RWPE2 (cell line): ENCODE data around the gene GALT.

Experiments used
- ATAC-seq: fragments of 200-7000 bp; cut with Tn5 transposase; 3 replicates; pipeline ENCODE4 v1.9.1; 2021; ENCODE audit warnings: low read depth
- DNase-seq: peaks from one replicate; pipeline ENCODE4 v3.0.0-alpha.2; 2020; ENCODE audit warnings: low spot score
- H3K27ac ChIP-seq: fragments of 450-650 bp; 2 replicates; pipeline ENCODE4 v1.5.1; 2017; ENCODE audit warnings: mild to moderate bottlenecking; ENCODE audit not compliant: poor library complexity, severe bottlenecking
- H3K27me3 ChIP-seq: fragments of 250-450 bp; sonication (Bioruptor Pico); 2 replicates; pipeline ENCODE4 v1.5.1; 2021; ENCODE audit warnings: mild to moderate bottlenecking, moderate library complexity; ENCODE audit not compliant: insufficient read depth, poor library complexity, severe bottlenecking
- H3K36me3 ChIP-seq: fragments of 250-450 bp; sonication (Bioruptor Pico); 2 replicates; pipeline ENCODE4 v1.5.1; 2020; ENCODE audit warnings: low read depth, mild to moderate bottlenecking, moderate library complexity
- H3K4me1 ChIP-seq: fragments of 250-450 bp; sonication (Bioruptor Pico); 2 replicates; pipeline ENCODE4 v1.5.1; 2021; ENCODE audit warnings: mild to moderate bottlenecking, moderate library complexity; ENCODE audit not compliant: insufficient read depth, poor library complexity, severe bottlenecking
- H3K4me3 ChIP-seq: fragments of 250-450 bp; sonication (Bioruptor Pico); 2 replicates; pipeline ENCODE4 v1.5.1; 2021; ENCODE audit warnings: mild to moderate bottlenecking, moderate library complexity; ENCODE audit not compliant: severe bottlenecking
- H3K9me3 ChIP-seq: fragments of 250-450 bp; sonication (Bioruptor Pico); 2 replicates; pipeline ENCODE4 v1.5.1; 2021; ENCODE audit warnings: mild to moderate bottlenecking, moderate library complexity; ENCODE audit not compliant: severe bottlenecking
- CTCF ChIP-seq: fragments of 450-650 bp; IDR thresholded peaks from one replicate; pipeline ENCODE4 v1.5.1; 2017; ENCODE audit warnings: mild to moderate bottlenecking, moderate library complexity; ENCODE audit not compliant: poor library complexity, severe bottlenecking

GALT gene

GRCh38 chr9:34663303-34663605, 16.8 kb downstream of the GALT start:
- no peaks in the 10 kb centered on the region for H3K36me3 ChIP-seq
- DNase-seq = no peak
- no peak for ATAC-seq
- TF ChIP-seq CTCF = no peak
- no peaks in the 10 kb centered on the region for H3K27me3 ChIP-seq
- H3K9me3 ChIP-seq = no peaks in the 10 kb centered on the region
- H3K4me3 ChIP-seq = no peak overlapping the region
- H3K4me1 ChIP-seq = peaks cover 10% of the 10 kb centered on the region
- H3K27ac ChIP-seq = peak overlapping the region; percentile 22

- peak; percentile 45 for TF ChIP-seq CTCF
- Histone ChIP-seq H3K4me1 (peaks cover 10% of the 10 kb centered on the region), H3K36me3 (no peaks in the 10 kb centered on the region), H3K27ac (peak overlapping the region; percentile 78), H3K4me3 (peak overlapping the region; percentile 73), H3K27me3 (no peaks in the 10 kb centered on the region), H3K9me3 (no peaks in the 10 kb centered on the region)
- no peak for DNase-seq
- ATAC-seq = no peak; the same call in 2 of the 3 replicates
These were observed 18.0 kb downstream of the GALT start for GRCh38 chr9:34664281-34665066.

- peak; percentile 67 for DNase-seq
- Histone ChIP-seq H3K27ac (peak overlapping the region; percentile 78), H3K27me3 (no peaks in the 10 kb centered on the region), H3K4me3 (peak overlapping the region; percentile 73), H3K36me3 (no peaks in the 10 kb centered on the region), H3K9me3 (no peaks in the 10 kb centered on the region), H3K4me1 (peaks cover 10% of the 10 kb centered on the region)
- no peak; the same call in 2 of the 3 replicates for ATAC-seq
- TF ChIP-seq CTCF = no peak
These were observed 18.5 kb downstream of the GALT start for GRCh38 chr9:34665067-34665380.

GRCh38 chr9:34665381-34666250, 19.1 kb downstream of the GALT start:
- TF ChIP-seq CTCF = no peak
- H3K36me3 ChIP-seq = no peaks in the 10 kb centered on the region
- H3K4me1 ChIP-seq = peaks cover 10% of the 10 kb centered on the region
- H3K9me3 ChIP-seq = no peaks in the 10 kb centered on the region
- no peaks in the 10 kb centered on the region for H3K27me3 ChIP-seq
- peak; percentile 78 for ATAC-seq
- DNase-seq = peak; percentile 95
- peak overlapping the region; percentile 73 for H3K4me3 ChIP-seq
- peak overlapping the region; percentile 78 for H3K27ac ChIP-seq
